DND-41 (cell line): ENCODE data around the gene CITED2.

Experiments used
- ATAC-seq: fragments of 200-7000 bp; cut with Tn5 transposase; 3 replicates; pipeline ENCODE4 v1.9.1; 2021; ENCODE audit warnings: low read depth; ENCODE audit not compliant: insufficient read depth
- DNase-seq: peaks from one replicate; pipeline ENCODE4 v3.0.0-alpha.2; 2020
- H2AFZ ChIP-seq: 2 replicates; pipeline ENCODE4 v1.6.0; 2012; ENCODE audit warnings: low read depth, low read length
- H3K27ac ChIP-seq: 2 replicates; pipeline ENCODE4 v1.5.1; 2012; ENCODE audit warnings: low read length, inconsistent platforms
- H3K27me3 ChIP-seq: fragments of 200-600 bp; sonication (generic); 2 replicates; pipeline ENCODE4 v1.6.0; 2012; ENCODE audit warnings: low read length, mild to moderate bottlenecking, inconsistent platforms; ENCODE audit not compliant: insufficient read depth, poor library complexity
- H3K36me3 ChIP-seq: 2 replicates; pipeline ENCODE4 v1.5.1; 2012; ENCODE audit warnings: low read length, inconsistent platforms; ENCODE audit not compliant: insufficient read depth
- H3K4me1 ChIP-seq: 2 replicates; pipeline ENCODE4 v1.5.1; 2012; ENCODE audit warnings: mild to moderate bottlenecking, low read length; ENCODE audit not compliant: insufficient read depth
- H3K4me2 ChIP-seq: 2 replicates; pipeline ENCODE4 v1.6.0; 2012; ENCODE audit warnings: mild to moderate bottlenecking, moderate library complexity, low read length, inconsistent platforms; ENCODE audit not compliant: insufficient read depth
- H3K4me3 ChIP-seq, 2 experiments: fragments of 200-600 bp in 1 of 2; shearing (Covaris generic) in 1 of 2; 2 replicates each; pipeline ENCODE4 v1.5.1; 2012 to 2016; ENCODE audit warnings: inconsistent platforms in 2 of 2, low read length in 2 of 2, mild to moderate bottlenecking in 2 of 2, low read depth in 1 of 2, moderate library complexity in 1 of 2
- H3K79me2 ChIP-seq: 2 replicates; pipeline ENCODE4 v1.6.0; 2012; ENCODE audit warnings: low read length, inconsistent platforms; ENCODE audit not compliant: insufficient read depth
- H3K9ac ChIP-seq: 2 replicates; pipeline ENCODE4 v1.6.0; 2012; ENCODE audit warnings: low read depth, mild to moderate bottlenecking, inconsistent platforms, low read length, moderate library complexity
- H3K9me3 ChIP-seq: 2 replicates; pipeline ENCODE4 v1.5.1; 2012; ENCODE audit warnings: low read length, moderate library complexity, mild to moderate bottlenecking, inconsistent platforms; ENCODE audit not compliant: insufficient read depth, severe bottlenecking
- H4K20me1 ChIP-seq: 2 replicates; pipeline ENCODE4 v1.6.0; 2012; ENCODE audit warnings: low read length; ENCODE audit not compliant: insufficient read depth
- EZH2 ChIP-seq: IDR thresholded peaks from 3 replicates; pipeline ENCODE4 v1.6.1; 2012; ENCODE audit warnings: borderline replicate concordance, low read depth, mild to moderate bottlenecking, moderate library complexity, low read length, inconsistent platforms; ENCODE audit not compliant: severe bottlenecking
- TF ChIP-seq, protein P1 (sequence below): IDR thresholded peaks from 2 replicates; pipeline ENCODE4 v1.5.1; 2012; ENCODE audit warnings: borderline replicate concordance, low read length, moderate library complexity, mild to moderate bottlenecking; ENCODE audit not compliant: poor library complexity, severe bottlenecking; ENCODE audit errors: extremely low read depth

The CITED2 gene

DNA sequence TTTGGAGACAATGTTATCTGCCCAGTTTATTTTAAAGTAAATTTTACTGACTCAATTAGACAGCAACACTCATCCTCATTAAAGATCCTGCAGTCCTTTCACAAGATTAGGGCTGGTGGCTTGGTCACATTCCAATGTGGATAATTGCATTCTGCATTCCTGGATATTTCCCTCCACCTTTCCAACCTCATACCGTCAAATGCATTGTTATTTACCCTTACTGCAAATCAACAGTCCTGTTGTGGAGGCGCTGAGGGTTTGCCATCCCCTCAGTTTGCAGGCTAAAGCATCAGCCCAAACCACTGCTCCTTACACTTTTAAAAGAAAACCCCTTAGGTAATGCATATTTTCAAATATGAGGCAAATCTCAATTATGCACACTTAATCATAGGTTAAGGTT lies 5.4 kb downstream of the CITED2 start:
- no peaks in the 10 kb centered on the region for H3K9me3 ChIP-seq
- H3K4me2 ChIP-seq = no peak overlapping the region
- DNase-seq (no peak), ATAC-seq (no peak)
- no peak overlapping the region for H3K27ac ChIP-seq
- no peaks in the 10 kb centered on the region; the same call in 1 of the 2 replicates for H3K36me3 ChIP-seq
- no peak overlapping the region for H3K4me3 ChIP-seq
- H3K79me2 ChIP-seq = peaks cover 15% of the 10 kb centered on the region
- H4K20me1 ChIP-seq = no peaks in the 10 kb centered on the region
- TF ChIP-seq EZH2 = no peak
- TF ChIP-seq, protein P1, sequence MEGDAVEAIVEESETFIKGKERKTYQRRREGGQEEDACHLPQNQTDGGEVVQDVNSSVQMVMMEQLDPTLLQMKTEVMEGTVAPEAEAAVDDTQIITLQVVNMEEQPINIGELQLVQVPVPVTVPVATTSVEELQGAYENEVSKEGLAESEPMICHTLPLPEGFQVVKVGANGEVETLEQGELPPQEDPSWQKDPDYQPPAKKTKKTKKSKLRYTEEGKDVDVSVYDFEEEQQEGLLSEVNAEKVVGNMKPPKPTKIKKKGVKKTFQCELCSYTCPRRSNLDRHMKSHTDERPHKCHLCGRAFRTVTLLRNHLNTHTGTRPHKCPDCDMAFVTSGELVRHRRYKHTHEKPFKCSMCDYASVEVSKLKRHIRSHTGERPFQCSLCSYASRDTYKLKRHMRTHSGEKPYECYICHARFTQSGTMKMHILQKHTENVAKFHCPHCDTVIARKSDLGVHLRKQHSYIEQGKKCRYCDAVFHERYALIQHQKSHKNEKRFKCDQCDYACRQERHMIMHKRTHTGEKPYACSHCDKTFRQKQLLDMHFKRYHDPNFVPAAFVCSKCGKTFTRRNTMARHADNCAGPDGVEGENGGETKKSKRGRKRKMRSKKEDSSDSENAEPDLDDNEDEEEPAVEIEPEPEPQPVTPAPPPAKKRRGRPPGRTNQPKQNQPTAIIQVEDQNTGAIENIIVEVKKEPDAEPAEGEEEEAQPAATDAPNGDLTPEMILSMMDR = no peak
- H3K27me3 ChIP-seq = no peaks in the 10 kb centered on the region
- peaks cover 25% of the 10 kb centered on the region for H3K4me1 ChIP-seq
- no peak overlapping the region for H3K9ac ChIP-seq
- H2AFZ ChIP-seq = no peak overlapping the region

DNA sequence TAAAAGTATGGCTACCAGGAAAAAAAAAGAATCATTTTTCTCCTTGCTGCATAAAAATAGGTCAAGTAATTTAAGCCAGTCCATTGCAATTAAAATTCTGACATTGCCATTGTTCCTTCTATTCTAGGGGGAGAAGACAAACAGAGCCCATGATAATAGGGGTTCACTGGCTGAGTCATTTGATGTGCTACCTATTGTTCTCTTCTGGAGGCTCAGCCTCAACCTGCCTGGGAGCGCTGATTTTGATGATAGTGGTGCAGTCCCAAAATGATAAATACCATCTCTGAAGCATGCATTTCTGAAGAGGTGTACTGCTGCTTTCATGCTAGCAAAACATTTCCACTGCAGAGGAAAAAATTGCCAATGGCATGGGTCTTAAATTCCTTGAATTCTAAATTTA lies 5.8 kb downstream of the CITED2 start:
- ATAC-seq (no peak), DNase-seq (no peak)
- H3K27ac ChIP-seq = no peak overlapping the region
- no peaks in the 10 kb centered on the region for H3K27me3 ChIP-seq
- no peaks in the 10 kb centered on the region for H3K9me3 ChIP-seq
- peaks cover 12% of the 10 kb centered on the region for H3K79me2 ChIP-seq
- H3K4me3 ChIP-seq = no peak overlapping the region
- no peak overlapping the region for H3K4me2 ChIP-seq
- no peaks in the 10 kb centered on the region; the same call in 1 of the 2 replicates for H3K36me3 ChIP-seq
- TF ChIP-seq, protein P1 = no peak
- no peak for TF ChIP-seq EZH2
- no peak overlapping the region for H3K9ac ChIP-seq
- H3K4me1 ChIP-seq = peaks cover 26% of the 10 kb centered on the region
- no peak overlapping the region for H2AFZ ChIP-seq
- no peaks in the 10 kb centered on the region for H4K20me1 ChIP-seq

DNA sequence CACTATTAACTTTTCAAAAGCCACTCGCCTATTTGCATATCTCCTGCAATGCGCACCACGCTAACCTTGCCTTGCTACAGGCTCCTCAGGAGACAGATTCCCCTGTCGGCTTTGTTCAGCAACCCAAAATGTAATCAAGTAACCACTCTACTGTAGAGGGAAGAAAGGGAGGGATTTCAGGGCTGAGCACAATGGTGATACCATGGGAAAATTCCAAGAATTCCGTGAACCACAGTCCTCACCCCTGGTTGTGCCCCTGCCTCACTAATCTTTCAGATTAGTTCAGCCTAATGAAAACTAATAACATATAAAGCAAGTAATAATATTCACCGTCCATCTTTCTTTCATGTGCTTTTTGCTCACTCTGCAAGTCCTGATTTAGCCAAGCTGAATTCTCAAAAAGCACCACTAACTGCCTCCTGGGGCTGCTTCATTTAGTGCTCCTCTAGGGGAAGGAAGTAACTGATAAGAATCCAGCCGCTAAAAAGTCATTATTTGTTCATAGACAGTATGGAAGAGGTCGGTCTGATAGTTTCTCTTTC lies 6.6 kb downstream of the CITED2 start:
- Histone ChIP-seq H3K4me2 (no peak overlapping the region), H3K4me1 (peaks cover 31% of the 10 kb centered on the region), H3K9ac (no peak overlapping the region), H3K9me3 (no peaks in the 10 kb centered on the region), H3K79me2 (peaks cover 5% of the 10 kb centered on the region; the same call in 1 of the 2 replicates), H3K27me3 (no peaks in the 10 kb centered on the region), H3K4me3 (no peak overlapping the region), H3K27ac (no peak overlapping the region), H2AFZ (no peak overlapping the region), H4K20me1 (no peaks in the 10 kb centered on the region), H3K36me3 (no peaks in the 10 kb centered on the region; the same call in 1 of the 2 replicates)
- DNase-seq (no peak), ATAC-seq (no peak)
- no peak for TF ChIP-seq EZH2
- TF ChIP-seq, protein P1 = no peak
